GM19372 (cell line): ENCODE results near the gene CCDC154.

Experiments
- ATAC-seq: cut with Tn5 transposase; IDR thresholded peaks from one replicate; pipeline ENCODE4 v1.9.1; 2021; ENCODE audit warnings: mild to moderate bottlenecking, low read depth, moderate library complexity; ENCODE audit not compliant: unreplicated experiment

CCDC154 gene

DNA sequence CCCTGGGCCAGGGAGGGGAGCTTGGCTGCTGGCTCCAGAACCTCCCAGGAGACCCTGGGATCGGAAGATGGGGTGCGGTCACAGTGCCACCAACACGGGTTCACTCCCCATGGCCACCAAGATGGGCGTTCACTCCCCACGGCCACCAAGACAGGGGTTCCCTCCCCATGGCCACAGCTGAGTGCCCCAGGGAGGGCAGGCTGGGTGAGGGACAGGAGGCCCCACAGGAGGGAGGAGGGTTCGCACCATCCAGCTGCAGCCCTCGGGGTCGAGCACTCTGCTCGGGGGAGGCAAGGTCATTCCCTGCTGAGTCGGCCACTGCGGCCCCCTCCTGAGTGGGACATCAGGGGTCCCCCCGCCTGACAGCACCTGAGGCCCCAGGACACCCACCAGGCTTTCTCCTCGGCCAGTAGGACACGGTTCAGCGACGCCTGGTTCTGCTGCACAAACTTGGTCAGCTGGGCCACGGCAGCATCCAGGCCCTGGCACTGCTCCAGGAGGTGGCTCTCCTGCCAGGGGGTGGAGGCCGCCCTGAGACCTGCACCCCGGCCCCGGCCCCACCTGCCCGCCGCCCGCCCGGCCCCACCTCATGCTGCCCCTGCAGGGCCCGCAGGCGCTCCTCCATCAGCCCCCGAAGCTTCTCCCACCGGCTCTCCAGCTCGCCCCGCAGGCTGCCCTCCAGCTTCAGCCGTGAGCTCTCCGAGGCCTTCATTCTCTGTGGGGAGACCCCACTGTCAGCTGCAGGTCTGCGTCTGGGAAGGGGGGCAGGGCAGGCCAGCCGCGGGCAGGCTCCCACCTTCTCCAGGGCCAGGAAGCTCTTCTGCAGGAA is 5.9 kb downstream of the CCDC154 start:
- no peak for ATAC-seq

DNA sequence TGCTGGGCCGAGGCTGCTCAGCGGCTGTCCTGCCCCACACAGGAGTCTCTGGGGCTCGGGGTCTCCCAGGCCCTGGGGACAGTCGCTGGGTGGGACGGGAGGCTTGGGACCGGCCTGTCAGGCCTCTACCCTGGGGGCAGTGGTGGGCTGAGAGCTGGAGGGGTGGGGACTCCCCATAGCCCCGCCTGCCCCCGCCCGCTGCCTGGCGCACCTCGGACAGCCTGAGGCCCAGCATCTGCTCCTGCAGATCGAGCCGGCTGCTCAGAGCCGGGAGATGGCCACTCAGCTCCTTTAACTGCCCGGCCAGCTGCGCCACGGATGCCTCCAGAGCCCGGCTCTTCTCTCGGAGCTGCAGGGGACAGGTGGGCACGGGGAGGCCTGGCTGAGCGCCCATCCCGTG is 6.8 kb downstream of the CCDC154 start:
- no peak for ATAC-seq

DNA sequence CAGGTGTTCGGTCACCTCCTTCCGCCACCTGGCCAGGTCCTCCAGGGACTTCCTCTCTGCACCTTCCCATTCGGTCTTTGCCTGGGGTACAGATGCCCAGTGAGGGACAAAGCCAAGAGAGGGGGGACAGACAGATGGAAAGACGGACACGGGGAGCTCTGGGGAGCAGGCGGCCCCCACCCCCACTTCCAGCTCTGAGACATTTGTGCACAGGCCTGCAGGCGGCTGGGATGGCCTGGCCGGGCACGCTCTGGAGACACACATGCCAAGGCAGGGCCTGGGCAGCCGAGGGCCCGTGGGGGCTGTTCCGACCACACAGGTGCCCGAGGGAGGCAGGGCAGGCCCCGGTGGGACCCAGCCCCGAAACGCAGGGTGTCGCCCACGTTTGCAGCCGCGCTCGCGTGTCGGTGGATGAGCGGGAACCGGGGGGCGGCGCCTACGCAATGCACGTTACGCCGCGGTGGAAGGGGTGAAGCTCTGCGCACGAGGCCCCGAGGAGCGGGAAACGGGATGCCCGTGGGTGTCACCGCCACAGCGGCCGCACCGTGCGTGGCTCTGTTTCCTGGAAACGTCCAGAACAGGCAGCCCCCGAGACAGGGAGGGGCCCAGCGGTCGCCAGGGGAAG is 7.5 kb downstream of the CCDC154 start:
- ATAC-seq = no peak

DNA sequence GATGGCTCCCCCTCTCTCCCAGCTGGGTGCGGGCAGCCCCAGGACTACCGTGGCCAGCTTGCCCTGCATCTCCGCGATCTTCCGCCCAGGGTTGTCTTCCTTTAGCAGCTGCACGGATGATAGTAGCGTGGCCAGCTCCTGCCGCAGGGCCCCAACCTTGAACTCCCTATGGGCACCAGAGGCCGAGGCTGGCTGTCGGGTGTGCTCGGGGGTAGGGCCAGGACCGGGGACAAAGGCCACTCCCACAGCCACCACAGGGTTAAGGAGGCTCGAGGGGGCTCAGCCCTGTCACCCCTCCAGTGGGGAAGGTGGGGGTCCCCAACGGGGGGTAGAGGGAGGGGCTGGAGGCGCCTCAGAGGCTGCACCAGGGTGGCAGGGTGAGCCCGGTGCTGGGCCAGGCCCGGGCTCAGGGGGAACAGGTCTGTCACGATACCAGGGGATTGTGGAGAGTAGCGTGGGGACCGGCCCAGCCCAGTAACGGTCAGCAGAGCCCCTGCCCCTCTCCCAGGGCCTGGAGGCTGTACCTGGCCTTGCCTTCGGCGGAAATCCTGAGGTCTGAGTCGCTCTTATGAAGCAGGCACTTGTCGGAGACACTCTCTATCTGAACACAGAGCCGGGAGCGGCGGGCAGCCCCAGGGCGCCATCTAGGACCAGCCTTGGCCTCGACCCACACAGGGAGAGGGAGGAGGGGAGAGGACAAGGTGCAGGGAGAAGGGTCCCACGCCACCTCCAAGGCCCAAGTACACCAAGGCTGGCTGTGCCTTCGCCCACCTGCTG is 8.2 kb downstream of the CCDC154 start:
- ATAC-seq = no peak

DNA sequence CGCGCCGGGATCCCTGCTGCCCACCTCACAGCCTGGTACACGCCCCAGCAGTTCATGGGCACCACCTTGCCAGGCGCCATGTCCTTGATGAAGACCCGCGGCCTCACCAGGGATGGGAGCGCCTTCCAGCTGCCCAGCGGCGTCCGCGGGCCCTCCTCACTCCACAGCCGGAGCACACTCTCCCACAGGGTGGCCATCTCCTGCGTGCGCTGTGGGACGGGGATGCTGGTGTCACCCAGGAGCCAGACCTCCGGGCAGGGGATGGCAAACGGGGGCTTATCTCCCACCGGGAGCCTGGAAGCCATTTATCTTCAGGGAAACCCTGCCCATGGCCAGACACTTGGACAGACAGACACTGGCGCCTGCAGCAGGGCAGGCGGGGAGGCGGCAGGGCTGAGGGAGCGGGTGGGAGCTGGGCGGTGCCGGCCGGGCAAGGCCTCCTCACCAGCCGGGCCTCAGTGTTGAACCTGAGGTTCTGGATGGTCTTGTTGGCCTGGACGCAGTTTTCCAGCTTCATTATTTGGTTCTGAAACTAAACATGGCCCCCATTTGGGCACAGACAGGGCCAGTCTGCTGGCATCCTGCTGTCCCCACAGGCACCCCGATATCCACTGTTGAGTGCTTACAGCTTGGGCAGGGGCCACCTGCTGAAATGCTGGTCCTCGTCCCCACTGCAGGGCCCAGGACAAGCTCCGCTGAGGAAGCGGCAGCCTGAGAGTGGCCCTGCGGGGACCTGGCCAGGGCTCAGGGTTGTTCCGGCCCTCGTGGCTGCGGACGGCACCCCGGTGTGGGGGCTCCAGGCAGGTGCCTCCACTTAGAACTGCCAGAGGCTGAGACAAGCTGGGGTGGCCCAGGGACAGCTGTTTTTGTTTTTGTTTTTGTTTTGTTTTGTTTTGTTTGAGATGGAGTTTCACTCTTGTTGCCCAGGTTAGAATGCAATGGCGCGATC is 9.4 kb downstream of the CCDC154 start:
- no peak for ATAC-seq

DNA sequence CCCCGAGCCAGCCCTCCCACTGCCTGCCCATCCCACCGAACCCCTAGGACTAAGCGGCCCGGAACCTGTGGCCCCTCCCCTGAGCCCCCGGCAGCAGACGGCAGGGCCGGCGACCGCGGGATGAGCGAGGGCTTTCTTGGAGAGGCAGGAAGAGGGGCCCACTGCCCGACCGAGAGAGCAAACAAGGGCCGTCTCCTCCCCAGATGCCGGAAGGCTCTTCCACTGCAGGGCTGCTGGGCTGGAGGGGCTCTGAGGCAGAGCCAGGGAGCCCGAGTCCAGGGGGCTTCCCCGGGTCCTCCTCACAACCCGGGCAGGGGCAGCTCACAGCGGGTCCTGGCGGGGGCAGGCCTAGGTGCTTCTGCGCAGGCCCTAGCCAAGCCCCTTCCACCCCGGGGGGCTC is 10.6 kb downstream of the CCDC154 start:
- no peak for ATAC-seq

DNA sequence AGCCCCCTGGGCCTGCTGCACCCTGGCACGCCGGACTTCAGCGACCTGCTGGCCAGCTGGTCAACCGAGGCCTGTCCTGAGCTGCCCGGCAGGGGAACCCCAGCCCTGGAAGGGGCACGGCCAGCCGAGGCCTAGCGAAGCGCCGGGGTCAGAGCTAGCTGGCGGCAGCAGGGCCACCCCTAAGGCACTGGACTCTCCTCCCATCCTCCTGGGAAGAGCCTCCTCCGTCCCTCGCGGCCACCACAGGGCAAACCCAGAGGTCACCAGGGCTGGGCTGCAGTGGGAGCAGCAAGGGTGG is 11.1 kb downstream of the CCDC154 start:
- no peak for ATAC-seq

DNA sequence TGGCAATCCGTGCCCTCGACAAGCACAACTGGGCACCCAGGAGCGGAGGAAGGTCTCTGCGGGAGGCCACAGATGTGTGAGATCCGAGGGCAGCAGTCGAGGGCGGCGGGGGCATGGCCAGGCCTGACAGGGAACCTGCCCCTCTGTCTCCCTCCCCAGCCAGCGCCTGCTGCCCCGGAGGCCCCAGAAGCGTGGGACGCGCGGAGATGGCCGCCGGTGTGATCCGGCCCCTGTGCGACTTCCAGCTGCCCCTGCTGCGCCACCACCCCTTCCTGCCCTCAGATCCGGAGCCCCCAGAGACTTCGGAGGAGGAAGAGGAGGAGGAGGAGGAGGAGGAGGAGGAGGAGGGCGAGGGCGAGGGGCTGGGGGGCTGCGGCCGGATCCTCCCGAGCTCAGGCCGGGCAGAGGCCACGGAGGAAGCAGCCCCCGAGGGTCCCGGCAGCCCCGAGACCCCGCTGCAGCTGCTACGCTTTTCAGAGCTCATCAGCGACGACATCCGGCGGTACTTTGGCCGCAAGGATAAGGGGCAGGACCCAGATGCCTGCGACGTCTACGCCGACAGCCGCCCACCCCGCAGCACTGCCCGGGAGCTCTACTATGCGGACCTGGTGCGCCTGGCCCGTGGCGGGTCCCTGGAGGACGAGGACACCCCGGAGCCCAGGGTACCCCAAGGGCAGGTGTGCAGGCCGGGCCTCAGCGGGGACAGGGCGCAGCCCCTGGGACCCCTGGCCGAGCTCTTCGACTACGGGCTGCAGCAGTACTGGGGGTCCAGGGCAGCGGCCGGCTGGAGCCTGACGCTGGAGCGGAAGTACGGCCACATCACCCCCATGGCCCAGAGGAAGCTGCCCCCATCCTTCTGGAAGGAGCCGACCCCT is 11.7 kb downstream of the CCDC154 start:
- no peak for ATAC-seq

DNA sequence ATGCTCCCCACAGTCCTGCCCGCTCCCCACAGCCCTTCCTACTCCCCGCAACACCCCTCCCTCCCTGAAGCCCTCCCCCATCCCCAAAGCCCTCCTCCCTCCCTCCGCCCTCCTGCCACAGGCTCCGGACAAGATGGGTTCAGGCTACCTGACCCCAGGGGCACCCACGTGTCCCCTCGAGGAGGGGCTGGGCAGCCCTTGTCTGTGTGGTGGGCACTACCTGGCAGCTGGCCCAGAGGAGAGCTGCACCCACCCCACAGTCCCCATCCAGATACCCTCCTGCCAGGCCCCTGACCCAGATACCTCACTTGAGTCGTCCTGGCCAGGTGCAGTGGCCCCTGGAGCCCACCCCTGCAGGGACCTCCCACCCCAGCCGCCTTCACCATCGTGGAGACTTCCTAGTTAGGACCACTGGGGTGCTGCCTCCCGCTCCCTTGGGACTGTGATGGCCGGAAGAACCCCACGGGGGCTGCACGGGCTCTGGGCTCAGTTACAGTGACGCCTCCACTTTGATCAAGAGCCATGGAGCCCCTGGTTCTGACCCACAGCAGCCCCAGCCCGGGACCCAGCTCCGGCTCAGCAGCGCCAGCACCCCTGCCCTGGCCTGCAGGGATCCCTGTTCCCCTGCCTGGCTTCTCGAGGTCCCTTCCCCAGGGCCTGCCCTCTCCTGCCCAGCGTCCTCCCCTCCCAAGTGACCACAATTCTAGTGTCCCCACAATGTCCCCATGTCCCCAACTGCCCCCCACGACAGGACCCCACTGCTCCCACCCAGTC is 12.7 kb downstream of the CCDC154 start:
- no peak for ATAC-seq

DNA sequence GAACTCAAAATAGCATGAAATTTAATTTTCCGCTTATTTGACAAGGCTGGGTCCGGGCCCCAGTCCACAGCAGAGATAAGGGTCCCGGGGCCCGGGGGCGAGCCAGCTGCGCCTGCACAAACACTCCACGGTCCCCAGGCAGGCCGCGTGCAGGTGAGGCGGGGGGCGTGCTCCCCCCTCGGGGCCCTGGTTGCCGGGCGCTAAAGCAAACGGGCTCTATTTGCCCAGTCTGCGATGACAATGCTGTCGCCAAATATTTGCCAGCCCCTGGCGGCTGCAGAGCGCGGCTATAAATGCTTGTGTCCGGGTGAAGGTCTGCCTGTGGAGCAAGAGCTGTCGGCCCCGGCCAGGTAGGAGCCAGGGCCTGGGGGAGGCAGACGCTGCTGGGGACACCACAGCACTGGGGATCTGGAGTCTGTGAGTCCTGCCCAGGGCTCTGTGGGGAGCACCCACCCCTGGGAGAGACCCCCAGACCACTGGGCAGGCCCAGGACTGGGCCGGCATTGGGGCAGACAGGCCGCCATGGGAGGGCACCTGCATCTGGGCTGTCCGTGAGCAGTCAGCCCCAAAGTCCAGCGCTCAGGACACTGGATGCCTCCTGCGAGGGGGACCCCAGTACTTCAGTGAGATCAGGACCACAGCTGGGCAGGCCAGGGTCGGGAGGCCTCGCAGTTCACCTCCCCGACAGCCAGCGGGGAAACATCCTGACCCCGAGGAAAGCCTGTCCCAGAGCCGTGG is 13.4 kb downstream of the CCDC154 start, which contains the start of gene PERCC1:
Gene PERCC1 (plus strand): TSS at position 320 of the 738 bp plus-strand sequence. CDS start 1,516 bp downstream, outside the sequence.
- ATAC-seq = no peak

DNA sequence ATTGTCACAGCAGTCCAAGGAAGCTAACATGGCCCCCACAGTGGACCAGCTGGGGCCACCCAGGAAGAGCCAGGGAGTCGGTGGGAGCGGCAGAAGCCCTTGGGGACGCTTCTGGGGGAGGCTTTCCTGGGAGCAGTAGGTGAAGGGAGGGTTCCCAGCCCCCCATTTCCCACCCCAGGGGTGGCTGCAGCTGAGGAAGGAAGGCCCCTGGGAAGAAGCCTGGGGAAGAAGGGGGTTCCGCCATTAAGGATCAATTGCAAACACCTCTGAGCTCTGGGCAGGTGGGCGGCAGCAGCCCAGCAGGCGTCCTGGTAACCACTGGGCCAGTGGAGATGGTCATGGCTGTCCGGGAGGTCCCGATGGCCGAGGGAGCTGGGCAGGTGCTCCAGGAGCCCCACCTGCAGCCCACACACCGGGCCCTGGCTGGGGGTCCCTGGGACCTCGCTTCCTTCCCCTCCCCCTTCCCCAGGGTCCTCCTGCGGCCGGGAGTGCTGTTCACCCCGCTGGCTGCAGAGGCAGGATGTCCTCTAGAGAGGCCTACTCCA is 14.1 kb downstream of the CCDC154 start:
- ATAC-seq = no peak

DNA sequence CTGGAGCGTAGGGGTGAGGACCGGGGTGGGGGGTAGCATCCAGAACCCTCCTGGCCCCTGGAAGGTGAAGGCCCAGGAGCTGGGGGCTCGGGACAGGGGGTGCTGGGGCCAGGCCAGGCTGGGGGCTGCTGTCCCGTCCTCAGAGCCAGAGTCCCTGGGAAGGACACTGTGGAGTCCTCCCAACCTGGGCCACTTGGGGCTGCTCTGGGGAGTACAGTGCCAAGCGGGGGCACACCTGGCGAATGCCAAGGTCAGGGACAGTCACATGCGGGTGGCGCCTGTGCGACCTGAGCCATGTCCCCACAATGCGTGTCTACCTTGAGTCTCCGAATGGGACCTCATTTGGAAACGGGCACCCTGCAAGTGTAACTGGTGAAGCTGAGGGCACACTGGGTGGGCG is 14.7 kb downstream of the CCDC154 start:
- no peak for ATAC-seq

DNA sequence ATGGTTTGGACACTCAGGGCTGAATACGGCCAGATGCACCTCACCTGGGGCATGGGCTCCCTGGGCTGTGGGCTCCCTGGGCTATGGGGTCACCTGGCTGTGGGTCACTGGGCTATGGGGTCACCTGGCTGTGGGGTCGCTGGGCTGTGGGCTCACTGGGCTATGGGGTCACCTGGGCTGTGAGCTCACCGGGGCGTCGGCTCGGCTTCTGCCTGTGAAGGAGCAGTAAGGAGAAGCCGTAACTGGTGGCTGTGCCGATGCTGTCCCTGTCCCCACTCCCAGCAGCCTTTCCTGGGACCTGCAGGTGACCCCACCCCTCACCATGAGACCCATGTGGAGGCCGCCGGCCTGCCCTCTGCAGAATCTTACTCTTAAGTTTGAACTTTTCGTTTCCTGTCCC is 15.3 kb downstream of the CCDC154 start:
- ATAC-seq = no peak

DNA sequence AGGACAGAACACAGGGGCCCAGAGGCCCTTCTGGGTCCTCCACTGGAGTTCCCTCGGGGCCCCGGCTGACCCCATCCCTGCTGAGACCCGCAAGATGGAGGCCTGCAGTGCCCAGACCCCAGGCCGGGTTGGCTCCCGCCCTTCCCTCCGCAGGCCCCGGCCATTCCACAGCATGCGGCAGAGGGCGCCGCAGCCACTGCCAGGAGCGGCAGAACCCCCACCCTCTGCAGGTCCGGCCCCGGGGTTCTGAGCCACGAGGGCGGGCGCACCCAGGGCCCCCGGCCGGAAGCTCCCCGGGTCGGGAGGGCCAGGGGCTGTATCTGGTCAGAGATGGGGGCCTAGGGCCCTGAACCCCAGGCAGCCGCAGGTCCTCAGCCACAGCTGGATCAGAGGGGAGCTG is 15.8 kb downstream of the CCDC154 start:
- no peak for ATAC-seq

DNA sequence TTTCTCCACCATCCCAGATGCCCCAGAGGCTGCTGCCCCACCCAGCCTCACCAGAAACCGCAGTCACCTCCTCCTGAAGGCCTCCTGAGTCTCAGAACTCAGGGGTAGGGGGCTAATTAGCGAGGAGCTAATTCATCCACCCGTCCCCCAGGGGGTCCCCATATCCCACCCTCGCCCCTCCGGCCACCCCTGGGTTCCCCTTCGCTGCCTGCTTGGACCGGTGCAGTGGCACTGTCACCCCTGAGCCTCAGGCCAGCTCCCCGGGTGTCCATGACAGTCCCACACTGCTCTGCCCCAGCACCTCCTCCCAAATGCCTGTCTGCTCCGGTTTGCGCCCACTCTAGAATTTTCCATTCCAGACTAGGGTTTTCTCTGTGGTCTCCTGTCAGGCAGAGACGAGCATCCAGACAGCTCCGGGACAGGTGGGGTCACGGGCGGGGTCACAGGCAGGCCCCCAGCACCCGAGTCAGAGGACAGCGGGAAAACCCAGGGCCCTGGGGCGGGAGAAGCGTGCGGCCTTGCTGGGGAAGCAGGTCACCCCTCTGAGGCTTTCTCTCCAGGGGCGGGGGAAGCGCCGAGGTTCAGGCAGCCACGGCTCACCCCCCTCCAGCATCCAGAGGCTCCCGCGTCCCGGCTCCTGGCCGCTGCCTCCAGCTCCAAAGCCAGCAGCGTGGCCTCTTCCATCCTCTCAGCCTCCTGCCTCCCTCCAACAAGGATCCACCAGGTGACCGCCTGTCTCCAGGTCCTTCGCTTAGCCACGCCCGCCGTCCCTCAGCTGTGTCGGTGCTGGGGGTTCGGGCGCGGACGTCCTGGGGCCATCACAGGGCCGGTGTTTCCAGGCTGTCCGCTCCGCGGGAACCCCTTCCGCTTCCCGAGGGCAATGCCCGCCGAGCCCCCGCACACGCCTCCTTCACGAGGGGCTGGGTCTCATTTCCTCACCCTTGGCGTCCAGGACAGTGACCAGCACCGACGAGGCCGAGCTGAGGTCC is 16.6 kb downstream of the CCDC154 start:
- ATAC-seq = no peak

DNA sequence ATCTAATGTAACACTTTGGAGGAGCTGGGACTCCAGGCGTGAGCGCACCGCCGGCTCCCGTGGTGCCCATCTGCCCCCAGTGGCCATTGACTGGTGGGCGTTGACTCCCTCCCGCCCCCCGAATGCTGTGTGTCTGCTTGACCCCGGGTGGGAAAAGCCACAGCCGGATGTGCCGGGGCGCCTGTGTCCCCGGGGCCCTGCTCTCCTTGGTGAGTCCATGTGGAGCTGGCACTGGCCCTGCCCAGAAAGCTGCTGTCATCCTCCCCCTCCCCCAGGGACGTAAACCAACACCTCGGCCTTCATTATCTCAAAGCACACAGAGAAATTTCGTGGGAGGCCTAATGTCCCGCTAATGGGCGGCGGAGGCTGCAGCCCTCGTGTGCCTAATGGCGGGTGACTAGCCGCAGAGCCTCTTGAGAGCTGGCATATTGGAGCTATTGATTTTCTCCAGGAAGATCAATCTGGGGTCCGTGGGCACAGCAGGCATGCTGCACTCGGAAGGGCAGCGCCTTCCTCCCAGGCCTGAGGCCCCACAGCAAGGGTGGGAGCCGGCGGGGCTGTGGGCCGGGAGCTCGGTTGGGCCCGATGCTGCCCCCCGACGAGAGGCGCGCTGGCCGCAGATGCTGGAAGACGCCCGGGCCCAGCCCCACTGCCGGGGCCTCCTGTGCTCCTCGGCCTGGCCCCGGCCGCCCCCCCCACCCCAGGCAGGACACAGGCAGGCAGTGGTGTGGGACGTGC is 17.5 kb downstream of the CCDC154 start:
- no peak for ATAC-seq
